Renal cortex interstitium (tissue), 11 donors: ENCODE measurements around the gene ACD. TPM values are rescaled to one million over a fixed set of nuclear protein-coding genes. Genes with fewer than 3 reads are reported as not detected.

Experiments
- DNase-seq, 11 donors: peaks; one replicate each; pipeline ENCODE4 v3.0.0-alpha.2; 2013; ENCODE audit warnings: low read depth in 9 of 11, low spot score in 4 of 11; ENCODE audit errors: extremely low read depth in 1 of 11
- polyA plus RNA-seq, 3 donors: library from polyadenylated mRNA; unstranded; fragments of 120-200 nt; gene quantifications; one replicate each; pipeline ENCODE4 v1.2.1, GENCODE V29; 2013; ENCODE audit not compliant: insufficient read length in 3 of 3

The ACD gene
- polyA plus RNA-seq, 3 donors = 19.8 to 29.5 (median 25.4) TPM

- DNase-seq = no peak
Observed at GRCh38 chr16:67654403-67654911, 5.6 kb downstream of the ACD start.

- no peak for DNase-seq
Observed at GRCh38 chr16:67653789-67654402, 6.2 kb downstream of the ACD start.

- no peak for DNase-seq
Observed at GRCh38 chr16:67653128-67653788, 6.8 kb downstream of the ACD start.

GRCh38 chr16:67652578-67653127 is 7.4 kb downstream of the ACD start:
- no peak for DNase-seq

- DNase-seq = no peak
Observed at GRCh38 chr16:67651847-67652246, 8.2 kb downstream of the ACD start.

- no peak for DNase-seq
Observed at GRCh38 chr16:67651039-67651438, 9.0 kb downstream of the ACD start.

GRCh38 chr16:67650023-67650422 is 10.0 kb downstream of the ACD start:
- DNase-seq = no peak

- no peak for DNase-seq
Observed at GRCh38 chr16:67649494-67649931, 10.5 kb downstream of the ACD start.

GRCh38 chr16:67648764-67649407 is 11.2 kb downstream of the ACD start:
- no peak for DNase-seq

- no peak for DNase-seq
Observed at GRCh38 chr16:67648088-67648763, 11.8 kb downstream of the ACD start.

- no peak for DNase-seq
Observed at GRCh38 chr16:67647681-67648080, 12.4 kb downstream of the ACD start.

- DNase-seq = no peak
Observed at GRCh38 chr16:67647111-67647651, 12.9 kb downstream of the ACD start.

- DNase-seq = no peak
Observed at GRCh38 chr16:67645397-67646121, 14.5 kb downstream of the ACD start.

- no peak for DNase-seq
Observed at GRCh38 chr16:67644038-67644437, 16.0 kb downstream of the ACD start.

- DNase-seq = no peak
Observed at GRCh38 chr16:67641779-67642708, 18.0 kb downstream of the ACD start.

- no peak for DNase-seq
Observed at GRCh38 chr16:67637625-67638024, 22.4 kb downstream of the ACD start.

GRCh38 chr16:67636713-67637112 is 23.3 kb downstream of the ACD start:
- no peak for DNase-seq
